HepG2 (cell line): ENCODE results near the gene CTNNBL1.

Experiments used
- GABPB1 ChIP-seq: IDR thresholded peaks from 2 replicates; pipeline ENCODE4 v1.6.1; 2016; ENCODE audit warnings: mild to moderate bottlenecking, missing genetic modification reagents, moderate library complexity, missing compliant biosample characterization
- KDM6A ChIP-seq: IDR thresholded peaks from 2 replicates; pipeline ENCODE4 v1.6.1; 2016; ENCODE audit warnings: low read depth
- SP4 ChIP-seq: sonication (generic); formaldehyde crosslinking; IDR thresholded peaks from 2 replicates; pipeline ENCODE4 v1.8.1; 2023; ENCODE audit warnings: mild to moderate bottlenecking, missing genetic modification reagents
- ZBTB1 ChIP-seq: sonication (generic); formaldehyde crosslinking; IDR thresholded peaks from 2 replicates; pipeline ENCODE4 v1.4.0; 2020; ENCODE audit warnings: missing genetic modification reagents, borderline replicate concordance

- TF ChIP-seq KDM6A (CRISPR knock-in tag) (no peak), GABPB1 (CRISPR knock-in tag) (no peak), ZBTB1 (CRISPR knock-in tag) (no peak), SP4 (CRISPR knock-in tag) (no peak)
These were observed 135.3 kb downstream of the CTNNBL1 start for GRCh38 chr20:37829128-37829527.
